ENCODE measurements around the gene AKNA.

The AKNA gene

DNA sequence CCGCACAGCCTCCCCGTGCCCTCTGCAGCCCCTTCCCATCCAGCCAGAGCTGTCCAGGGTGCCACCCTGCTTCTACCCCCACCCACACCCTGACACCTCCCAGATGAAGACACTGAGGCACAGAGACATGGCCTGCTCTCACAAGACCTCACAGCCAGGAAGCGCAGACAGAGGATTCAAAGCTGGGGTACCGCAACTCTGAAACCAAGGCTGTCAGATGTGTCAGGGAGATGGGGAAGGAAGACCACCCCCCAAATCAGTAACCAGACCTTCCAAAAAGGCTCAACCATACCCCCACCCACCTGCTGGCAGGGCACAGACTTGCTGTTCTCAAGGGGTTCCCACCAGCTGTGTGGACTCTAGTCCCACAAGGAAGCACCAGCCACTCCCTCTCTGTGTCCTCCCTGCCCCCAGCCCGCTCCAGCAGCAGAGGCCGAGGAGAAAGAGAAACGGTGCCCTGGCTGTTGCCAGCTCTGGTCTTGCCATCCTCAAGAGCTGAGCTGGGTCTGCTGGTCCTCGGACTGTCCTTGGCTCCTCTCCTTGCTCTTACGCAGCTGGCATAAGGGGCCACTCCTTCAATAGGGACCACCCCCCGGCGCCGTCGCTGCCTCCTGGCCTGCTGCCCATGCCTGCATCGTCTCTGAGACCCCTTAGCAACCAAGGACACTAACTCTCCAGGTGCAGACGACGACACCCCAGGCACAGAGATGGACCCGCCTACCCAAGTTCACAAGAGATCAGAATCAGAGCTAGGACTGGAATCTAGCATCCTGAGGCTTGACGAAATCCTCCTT is 699 bp downstream of the AKNA start:
- H3K27ac ChIP-seq (ENCODE audit: low read length), result peak overlapping the region; percentile 96
- peak overlapping the region; percentile 85 for H3K4me2 ChIP-seq (ENCODE audit: low read depth, low read length)
- 0 out of 2 replicates have a peak, but pooled peaks cover 3% of the 10 kb centered on the region for H3K36me3 ChIP-seq (replicated peaks; ENCODE audit: insufficient read depth, low read length)
- peaks cover 37% of the 10 kb centered on the region for H3F3A ChIP-seq (ENCODE audit: insufficient read depth, low read length)
- DNase-seq, result peak; percentile 40
- peaks cover 92% of the 10 kb centered on the region for H3K79me2 ChIP-seq (ENCODE audit: low read length)
- H3K9me3 ChIP-seq (replicated peaks; ENCODE audit: insufficient read depth, low read length), result no peaks in the 10 kb centered on the region
- peaks cover 47% of the 10 kb centered on the region for H3K4me1 ChIP-seq (ENCODE audit: low read length)
- H3K9ac ChIP-seq (ENCODE audit: low read length), result peak overlapping the region; percentile 99
- H2AFZ ChIP-seq (ENCODE audit: low read length), result no peak overlapping the region
- no peaks in the 10 kb centered on the region for H4K20me1 ChIP-seq (ENCODE audit: insufficient read depth, low read length)
- H3K4me3 ChIP-seq (ENCODE audit: low read length), result peak overlapping the region; percentile 88
- TF ChIP-seq EZH2phosphoT487 (IDR thresholded peaks at IDR 0.05; ENCODE audit: low read length) (no peak), EZH2 (optimal IDR thresholded peaks at IDR 0.05; ENCODE audit: low read depth, low read length) (no peak)
- TF ChIP-seq, protein P1, sequence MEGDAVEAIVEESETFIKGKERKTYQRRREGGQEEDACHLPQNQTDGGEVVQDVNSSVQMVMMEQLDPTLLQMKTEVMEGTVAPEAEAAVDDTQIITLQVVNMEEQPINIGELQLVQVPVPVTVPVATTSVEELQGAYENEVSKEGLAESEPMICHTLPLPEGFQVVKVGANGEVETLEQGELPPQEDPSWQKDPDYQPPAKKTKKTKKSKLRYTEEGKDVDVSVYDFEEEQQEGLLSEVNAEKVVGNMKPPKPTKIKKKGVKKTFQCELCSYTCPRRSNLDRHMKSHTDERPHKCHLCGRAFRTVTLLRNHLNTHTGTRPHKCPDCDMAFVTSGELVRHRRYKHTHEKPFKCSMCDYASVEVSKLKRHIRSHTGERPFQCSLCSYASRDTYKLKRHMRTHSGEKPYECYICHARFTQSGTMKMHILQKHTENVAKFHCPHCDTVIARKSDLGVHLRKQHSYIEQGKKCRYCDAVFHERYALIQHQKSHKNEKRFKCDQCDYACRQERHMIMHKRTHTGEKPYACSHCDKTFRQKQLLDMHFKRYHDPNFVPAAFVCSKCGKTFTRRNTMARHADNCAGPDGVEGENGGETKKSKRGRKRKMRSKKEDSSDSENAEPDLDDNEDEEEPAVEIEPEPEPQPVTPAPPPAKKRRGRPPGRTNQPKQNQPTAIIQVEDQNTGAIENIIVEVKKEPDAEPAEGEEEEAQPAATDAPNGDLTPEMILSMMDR (IDR thresholded peaks at IDR 0.05; ENCODE audit: low read length), result no peak
- no peaks in the 10 kb centered on the region for H3K27me3 ChIP-seq (replicated peaks; ENCODE audit: insufficient read depth, low read length)
- no peaks in the 10 kb centered on the region for H3K9me2 ChIP-seq (replicated peaks; ENCODE audit: insufficient read depth, low read length)

DNA sequence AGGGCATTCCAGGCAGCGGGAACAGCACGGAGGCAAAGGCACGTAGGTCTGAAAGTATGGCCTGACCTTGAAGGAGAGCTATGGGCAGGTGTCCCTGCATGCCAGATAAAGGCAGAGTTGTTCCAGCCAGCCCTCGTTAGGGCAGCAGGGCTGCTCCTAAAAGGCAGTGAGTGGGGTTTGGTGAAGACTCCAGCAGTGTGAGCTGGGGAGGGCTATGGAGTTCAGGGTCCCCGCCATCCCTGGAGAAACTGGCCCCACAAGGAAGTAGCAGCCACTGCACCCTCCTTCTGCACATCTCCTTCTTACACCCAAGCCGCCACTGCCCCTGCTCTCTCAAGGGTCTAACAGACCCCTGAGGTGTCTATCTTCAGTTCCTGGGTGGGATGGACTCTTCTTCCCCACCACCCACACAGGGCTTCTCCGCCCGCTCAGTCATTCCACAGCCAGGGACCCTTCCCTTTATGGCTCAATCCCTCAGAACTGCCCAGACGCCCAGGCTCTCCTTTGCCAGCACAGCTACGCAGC is 1.4 kb downstream of the AKNA start:
- H3K27me3 ChIP-seq (replicated peaks; ENCODE audit: insufficient read depth, low read length), result no peaks in the 10 kb centered on the region
- H3K9me2 ChIP-seq (replicated peaks; ENCODE audit: insufficient read depth, low read length), result no peaks in the 10 kb centered on the region
- DNase-seq, result peak; percentile 31
- peak overlapping the region; percentile 85 for H3K4me2 ChIP-seq (ENCODE audit: low read depth, low read length)
- TF ChIP-seq EZH2phosphoT487 (IDR thresholded peaks at IDR 0.05; ENCODE audit: low read length) (no peak), EZH2 (optimal IDR thresholded peaks at IDR 0.05; ENCODE audit: low read depth, low read length) (no peak)
- TF ChIP-seq, protein P1 (IDR thresholded peaks at IDR 0.05; ENCODE audit: low read length), result no peak
- H3F3A ChIP-seq (ENCODE audit: insufficient read depth, low read length), result peaks cover 37% of the 10 kb centered on the region
- H3K9ac ChIP-seq (ENCODE audit: low read length), result peak overlapping the region; percentile 99
- H3K9me3 ChIP-seq (replicated peaks; ENCODE audit: insufficient read depth, low read length), result no peaks in the 10 kb centered on the region
- no peak overlapping the region for H2AFZ ChIP-seq (ENCODE audit: low read length)
- H3K27ac ChIP-seq (ENCODE audit: low read length), result peak overlapping the region; percentile 96
- 0 out of 2 replicates have a peak, but pooled peaks cover 3% of the 10 kb centered on the region for H3K36me3 ChIP-seq (replicated peaks; ENCODE audit: insufficient read depth, low read length)
- peak overlapping the region; percentile 88 for H3K4me3 ChIP-seq (ENCODE audit: low read length)
- H3K4me1 ChIP-seq (ENCODE audit: low read length), result peaks cover 47% of the 10 kb centered on the region
- H3K79me2 ChIP-seq (ENCODE audit: low read length), result peaks cover 95% of the 10 kb centered on the region
- no peaks in the 10 kb centered on the region for H4K20me1 ChIP-seq (ENCODE audit: insufficient read depth, low read length)

DNA sequence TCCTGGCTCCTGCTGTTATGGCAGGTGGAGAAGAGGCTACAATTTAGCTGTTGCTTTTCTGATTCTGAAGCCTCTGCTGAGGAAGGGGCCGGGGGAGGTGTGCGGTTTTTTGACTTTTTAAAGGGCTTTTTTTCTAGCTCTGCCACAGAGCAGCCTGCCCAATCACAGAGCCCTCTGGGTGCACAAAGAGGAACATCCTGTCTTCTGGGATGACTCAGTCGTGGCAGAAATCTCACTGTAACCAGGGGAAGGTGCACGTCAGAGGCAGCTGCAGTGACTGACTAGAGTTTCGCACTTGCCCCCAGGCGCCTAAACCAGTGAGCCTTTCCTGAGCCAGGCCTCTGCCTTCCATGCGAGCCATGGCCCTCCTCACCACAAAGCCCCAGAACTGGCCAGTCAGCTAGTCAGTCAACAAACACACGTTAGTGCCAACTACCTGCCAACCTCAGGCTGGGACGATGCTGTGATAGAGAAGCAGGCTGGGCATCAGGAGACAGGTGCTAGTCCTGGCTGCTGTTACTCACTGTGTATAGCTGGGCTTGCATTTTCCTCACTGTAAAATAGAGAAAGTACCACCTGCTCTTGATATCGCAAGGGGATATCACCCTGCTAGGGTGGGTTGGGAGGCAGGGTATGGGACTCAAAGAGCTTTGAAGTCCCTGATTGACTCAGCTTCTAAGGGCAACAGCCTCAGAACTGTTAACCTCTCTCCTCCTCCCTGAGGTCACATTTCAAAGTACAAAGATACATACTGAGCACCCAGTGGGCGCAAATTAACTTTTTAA is 2.2 kb downstream of the AKNA start:
- Histone ChIP-seq H3F3A (ENCODE audit: insufficient read depth, low read length) (peaks cover 37% of the 10 kb centered on the region), H2AFZ (ENCODE audit: low read length) (no peak overlapping the region), H3K79me2 (ENCODE audit: low read length) (peaks cover 95% of the 10 kb centered on the region), H3K27ac (ENCODE audit: low read length) (peak overlapping the region; percentile 96), H4K20me1 (ENCODE audit: insufficient read depth, low read length) (no peaks in the 10 kb centered on the region), H3K9ac (ENCODE audit: low read length) (peak overlapping the region; percentile 99), H3K36me3 (replicated peaks; ENCODE audit: insufficient read depth, low read length) (0 out of 2 replicates have a peak, but pooled peaks cover 3% of the 10 kb centered on the region), H3K9me3 (replicated peaks; ENCODE audit: insufficient read depth, low read length) (no peaks in the 10 kb centered on the region), H3K4me2 (ENCODE audit: low read depth, low read length) (peak overlapping the region; percentile 85), H3K27me3 (replicated peaks; ENCODE audit: insufficient read depth, low read length) (no peaks in the 10 kb centered on the region), H3K4me3 (ENCODE audit: low read length) (peak overlapping the region; percentile 88), H3K4me1 (ENCODE audit: low read length) (peaks cover 47% of the 10 kb centered on the region), H3K9me2 (replicated peaks; ENCODE audit: insufficient read depth, low read length) (no peaks in the 10 kb centered on the region)
- no peak for TF ChIP-seq EZH2 (optimal IDR thresholded peaks at IDR 0.05; ENCODE audit: low read depth, low read length)
- no peak for TF ChIP-seq EZH2phosphoT487 (IDR thresholded peaks at IDR 0.05; ENCODE audit: low read length)
- TF ChIP-seq, protein P1 (IDR thresholded peaks at IDR 0.05; ENCODE audit: low read length), result no peak
- peak; percentile 98 for DNase-seq
